ENCODE data around the gene MIS18BP1.

DNA sequence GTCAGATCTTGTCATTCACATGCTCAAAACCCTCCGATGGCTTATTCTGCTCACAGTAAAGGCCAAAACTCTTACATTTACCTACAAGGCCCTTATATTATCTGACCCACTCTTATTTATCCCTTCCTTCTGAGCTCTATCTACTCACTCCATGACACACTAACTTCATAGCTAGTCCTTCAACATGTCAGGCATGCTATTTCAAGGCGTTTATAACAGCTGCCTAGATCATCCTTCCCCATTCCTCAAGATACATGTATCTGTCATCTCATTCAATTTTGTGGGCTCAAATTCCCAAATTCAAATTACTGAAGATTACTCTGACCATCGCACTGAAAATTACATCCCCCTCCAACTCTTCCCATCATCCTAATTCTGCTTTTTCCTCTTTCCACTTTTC, 6.9 kb downstream of the MIS18BP1 start:
- TF ChIP-seq CTCF (IDR thresholded peaks at IDR 0.05): no peak
- no peak for TF ChIP-seq POLR2A (IDR thresholded peaks at IDR 0.05)
